ENCODE measurements around the gene FANCC. TPM values are rescaled to one million over a fixed set of nuclear protein-coding genes. Genes with fewer than 3 reads are reported as not detected.

FANCC gene
- total and polyA plus RNA-seq, 2 of the 8 experiments (the other 6 are each of a cell fraction or from before 2014, with no cell fraction given), result 7.8 to 15.2 TPM

GRCh38 chr9:95218773-95219172, 98.7 kb downstream of the FANCC start:
- Histone ChIP-seq H3K27me3 (replicated peaks in 1 of 4; ENCODE audit: control insufficient read depth in 3 of 4, extremely low read depth in 1 of 4, insufficient read depth in 3 of 4, low read length in 3 of 4) (no peaks in the 10 kb centered on the region), H3K4me2 (ENCODE audit: insufficient read depth in 1 of 2, low read depth in 2 of 2, low read length in 2 of 2) (peak overlapping the region in 1 of 2 experiments; percentile 13; a peak in 1 of 4 replicates), H3K79me1 (ENCODE audit: low read depth, low read length) (no peaks in the 10 kb centered on the region), H2BK20ac (ENCODE audit: low read length) (no peak overlapping the region), H4K91ac (replicated peaks; ENCODE audit: insufficient read length, low read length) (no peak overlapping the region), H3K4ac (replicated peaks; ENCODE audit: insufficient read length, low read depth, low read length) (no peak overlapping the region), H2BK15ac (ENCODE audit: low read length) (no peak overlapping the region), H2AFZ (ENCODE audit: low read length) (peak overlapping the region; percentile 54; the same call in 1 of the 2 replicates), H3K9me3 (ENCODE audit: insufficient read depth in 2 of 2, low read depth in 1 of 2, low read length in 1 of 2) (no peaks in the 10 kb centered on the region), H3K18ac (ENCODE audit: extremely low read depth, low read length) (no peak overlapping the region), H4K8ac (ENCODE audit: extremely low read depth, insufficient read depth, low read length) (no peak overlapping the region; the same call in 1 of the 2 replicates), H3K23ac (ENCODE audit: insufficient read length) (no peak overlapping the region), H4K5ac (ENCODE audit: insufficient read length, low read depth, low read length) (no peak overlapping the region), H2BK12ac (ENCODE audit: low read depth, low read length) (no peak overlapping the region), H3K4me1 (replicated peaks in 1 of 4; ENCODE audit: control insufficient read depth in 3 of 4, insufficient read depth in 4 of 4, low read length in 3 of 4) (peaks cover 1 to 8% (median 6%) of the 10 kb centered on the region in 4 experiments; a peak in 5 of 7 replicates), H3K23me2 (ENCODE audit: low read depth, low read length) (no peaks in the 10 kb centered on the region), H3K56ac (replicated peaks; ENCODE audit: insufficient read length, low read depth, low read length) (no peak overlapping the region), H2BK120ac (replicated peaks; ENCODE audit: low read depth, low read length) (no peak overlapping the region), H4K20me1 (replicated peaks in 1 of 2; ENCODE audit: control insufficient read depth in 1 of 2, insufficient read depth in 2 of 2, low read length in 2 of 2) (no peaks in the 10 kb centered on the region), H3K79me2 (ENCODE audit: control insufficient read depth in 1 of 2, insufficient read depth in 2 of 2, low read length in 2 of 2) (no peaks in the 10 kb centered on the region), H3K14ac (ENCODE audit: insufficient read length) (no peak overlapping the region), H3K4me3 (ENCODE audit: extremely low read depth in 1 of 4, insufficient read depth in 2 of 4, low read depth in 3 of 4, low read length in 4 of 4) (no peak overlapping the region), H2BK5ac (ENCODE audit: low read depth, low read length) (no peak overlapping the region), H3K9ac (replicated peaks in 1 of 4; ENCODE audit: extremely low read depth in 1 of 4, low read depth in 3 of 4, low read length in 3 of 4) (no peak overlapping the region), H2AK5ac (ENCODE audit: low read depth, low read length) (no peak overlapping the region), H3K36me3 (ENCODE audit: control insufficient read depth in 2 of 4, insufficient read depth in 4 of 4, low read length in 3 of 4) (no peaks in the 10 kb centered on the region), H3K27ac (ENCODE audit: low read depth, low read length) (no peak overlapping the region; the same call in 1 of the 2 replicates)
- POLR2A ChIA-PET (ENCODE audit: partially characterized antibody), result no interaction called here
- FAIRE-seq, result peak; percentile 48
- 53% methylated on average over 4 of the region's 4 CpGs; no CpG with 5 or more reads in 1 of the 2 experiments for WGBS, 2 experiments (ENCODE audit: extremely low coverage in 1 of 2, insufficient coverage in 1 of 2, insufficient read length in 1 of 2, insufficient replicate concordance in 2 of 2, low coverage in 1 of 2, low lambda C conversion rate in 2 of 2, missing lambda C conversion rate in 1 of 2)
- no peak for DNase-seq (ENCODE audit: low read depth in 1 of 2, low spot score in 2 of 2)
- CTCF ChIA-PET (ENCODE audit: partially characterized antibody), result interaction anchor here (2.0 kb wide), 1 partner anchor 26 kb away, joined by 4 read pairs; no protein-coding TSS in a partner anchor
- TF ChIP-seq SP4 (IDR thresholded peaks at IDR 0.05; ENCODE audit: low read length) (no peak), POLR2A (IDR thresholded peaks at IDR 0.05; ENCODE audit: control extremely low read depth in 1 of 2, low read depth in 2 of 2, low read length in 2 of 2) (no peak), ZNF274 (IDR thresholded peaks at IDR 0.05; ENCODE audit: borderline replicate concordance, extremely low read depth, low read length) (no peak)
